Hematopoietic multipotent progenitor cell treated with erythropoietin and hydrocortisone succinate and interleukin-3 and kit ligand, for 4 days (in vitro differentiated cells): ENCODE results near the gene MR1.
"Not testable (repeated sequence)": the region's sequence is repeated elsewhere in the genome, so short reads cannot be mapped to it uniquely, and the experiment has no call there.

Source experiments
- DNase-seq: peaks from one replicate; pipeline ENCODE4 v3.0.0-alpha.2; 2015

MR1 gene

GRCh38 chr1:181033128-181033798, 520 bp upstream of the MR1 start:
- peak; percentile 76 for DNase-seq

DNA sequence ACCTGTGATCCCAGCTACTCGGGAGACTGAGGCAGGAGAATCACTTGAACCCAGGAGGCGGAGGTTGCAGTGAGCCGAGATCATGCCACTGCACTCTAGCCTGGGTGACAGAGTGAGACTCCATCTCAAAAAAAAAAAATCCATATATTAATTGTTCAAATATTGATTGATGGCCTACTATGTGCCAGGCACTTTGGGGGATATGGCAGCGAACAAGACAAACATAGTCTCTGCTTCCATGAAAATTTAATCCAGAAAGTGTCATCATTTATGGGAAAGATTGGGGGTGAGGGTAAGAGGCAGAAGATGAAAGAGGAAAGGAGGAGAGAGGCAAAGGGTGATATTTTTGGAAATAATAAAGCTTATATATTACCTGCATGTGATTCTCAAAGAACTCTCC, 1.4 kb downstream of the MR1 start:
- not testable (repeated sequence) for DNase-seq

DNA sequence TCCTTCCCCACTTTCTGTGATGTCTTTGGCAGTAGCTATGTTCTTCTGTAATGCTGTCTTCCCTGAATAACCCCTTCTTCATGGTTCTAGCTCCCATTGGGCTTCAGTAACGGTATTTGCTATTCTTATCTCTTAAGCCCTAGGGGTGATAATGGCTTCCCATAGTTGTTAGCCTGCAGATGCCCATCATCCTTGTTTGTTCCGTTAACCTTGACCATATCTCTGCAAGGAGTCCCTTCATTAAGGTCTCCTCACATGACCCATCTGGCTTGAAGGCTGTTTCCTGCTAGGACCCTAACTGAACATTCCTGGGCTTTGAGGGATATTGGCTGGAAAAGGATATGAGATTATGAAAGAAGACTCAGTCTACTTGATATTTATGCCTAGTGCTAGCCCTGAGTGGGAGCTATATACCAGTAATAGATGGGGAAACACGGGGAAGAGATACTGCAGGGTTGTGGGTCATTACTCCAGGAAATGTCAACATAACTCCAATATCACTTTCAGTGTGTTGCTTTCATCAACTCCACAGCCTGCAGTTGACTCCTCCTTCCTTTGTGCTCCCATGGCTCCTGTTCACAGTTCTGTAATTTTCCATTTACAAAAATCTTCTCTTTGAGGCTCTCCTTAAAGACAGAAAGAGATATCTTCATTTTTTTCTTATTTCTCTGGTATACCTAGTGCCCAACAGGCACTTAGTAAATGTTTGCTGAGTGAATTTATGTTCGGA, 2.5 kb downstream of the MR1 start:
- no peak for DNase-seq

DNA sequence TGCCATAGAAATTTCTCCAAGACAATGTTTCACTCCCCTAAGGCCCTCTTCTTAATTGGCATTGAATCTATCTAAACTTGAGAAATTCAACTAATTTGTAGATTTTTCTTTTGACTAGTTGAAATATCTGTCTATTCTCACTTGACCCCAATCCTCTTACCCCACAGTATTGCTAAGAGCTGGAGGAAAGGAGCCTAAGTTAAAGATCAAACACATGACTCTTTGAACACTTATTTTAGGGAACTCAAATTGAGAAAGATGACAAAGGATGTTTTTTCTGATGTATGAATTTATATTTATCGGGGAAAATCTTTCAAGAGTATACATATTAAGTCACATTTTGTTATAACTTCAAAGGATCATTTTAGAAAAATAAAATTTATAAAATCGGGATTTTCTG, 3.6 kb downstream of the MR1 start:
- no peak for DNase-seq

DNA sequence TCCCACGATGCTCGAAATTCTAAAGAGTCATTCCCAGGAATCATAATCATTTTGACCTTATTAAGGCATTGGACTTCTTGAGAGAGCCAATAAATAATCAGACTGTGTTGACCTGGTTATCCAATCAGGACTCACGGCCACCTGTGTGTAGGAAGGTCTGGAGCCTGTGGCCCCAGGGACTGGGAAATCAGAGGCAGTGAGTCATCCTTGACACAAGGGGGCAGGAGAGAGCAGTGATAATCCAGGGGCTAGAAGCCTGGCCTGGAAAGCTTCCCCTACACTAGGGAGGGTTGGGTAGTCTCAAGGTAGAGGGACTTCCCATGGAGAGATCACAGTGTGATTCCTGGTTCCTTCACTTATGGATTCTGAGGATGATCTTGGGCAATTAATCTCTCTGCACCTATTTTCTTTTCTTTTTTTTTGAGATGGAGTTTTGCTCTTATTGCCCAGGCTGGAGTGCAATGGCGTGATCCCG, 4.7 kb downstream of the MR1 start:
- DNase-seq = peak; percentile 84

GRCh38 chr1:181040284-181040865, 6.6 kb downstream of the MR1 start:
- DNase-seq = no peak

DNA sequence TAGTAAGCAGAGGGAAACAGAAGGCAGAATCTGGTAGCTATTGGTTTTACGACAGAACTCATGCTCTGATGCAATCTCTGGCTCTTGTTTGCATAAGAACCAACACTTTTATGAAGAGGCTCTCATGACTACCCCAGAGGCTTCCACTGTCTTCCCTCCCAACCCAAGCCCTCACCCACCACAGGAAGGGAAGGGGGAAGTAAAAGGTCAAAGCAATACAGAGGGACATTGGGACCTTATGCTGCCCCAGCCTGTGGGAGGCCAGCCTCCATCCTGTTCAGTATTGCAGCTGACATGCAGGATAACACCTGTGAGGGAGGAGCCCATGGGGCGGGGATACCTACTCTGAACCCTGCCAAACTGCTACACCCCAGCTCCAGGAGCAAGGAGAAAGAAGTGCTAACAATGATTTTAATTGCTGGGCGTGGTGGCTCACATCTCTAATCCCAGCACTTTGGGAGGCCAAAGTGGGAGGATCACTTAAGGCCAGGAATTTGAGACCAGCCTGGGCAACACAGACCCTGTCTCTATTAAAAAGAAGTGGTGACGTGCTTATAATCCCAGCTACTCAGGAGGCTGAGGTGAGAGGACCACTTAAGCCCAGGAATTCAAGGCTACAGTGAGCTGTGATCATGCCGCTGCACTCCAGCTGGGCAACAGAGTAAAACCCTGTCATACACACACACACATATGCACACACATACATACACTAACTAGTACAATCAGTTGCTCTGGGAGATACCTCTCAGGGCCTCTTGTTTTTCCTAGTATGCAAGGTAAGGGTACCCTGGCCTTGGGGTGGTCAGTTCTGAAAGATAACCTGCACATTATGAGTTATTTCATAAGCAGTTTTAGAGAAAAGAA, 9.5 kb downstream of the MR1 start:
- DNase-seq = peak; percentile 72

DNA sequence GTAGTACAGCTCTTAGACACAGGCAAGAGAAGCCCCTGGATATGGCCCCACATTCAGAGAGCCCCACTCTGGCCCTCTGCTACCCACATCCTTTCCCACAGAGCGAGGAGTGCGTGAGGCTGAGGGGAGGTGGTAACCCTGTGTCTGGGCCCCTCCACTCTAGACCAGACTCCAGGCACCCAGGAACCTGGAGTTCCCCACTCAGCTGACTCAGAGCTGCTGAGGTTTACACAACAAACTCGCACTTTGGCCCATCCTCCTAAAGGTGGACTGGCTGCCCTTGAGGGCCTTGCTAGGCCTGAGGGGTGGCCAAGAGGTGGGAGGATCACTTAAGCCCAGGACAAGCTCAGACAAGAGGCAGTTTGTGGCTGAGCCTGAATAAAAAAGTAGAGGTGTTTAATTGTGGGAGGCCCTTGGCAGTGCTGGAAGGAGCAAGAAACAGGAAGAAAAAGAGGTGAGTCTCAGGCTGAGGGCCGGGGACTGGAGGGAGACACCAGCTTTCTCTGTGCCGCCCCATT, 10.7 kb downstream of the MR1 start:
- no peak for DNase-seq

GRCh38 chr1:181045946-181046345, 12.2 kb downstream of the MR1 start:
- DNase-seq = not testable (repeated sequence)

GRCh38 chr1:181049378-181049777, 15.6 kb downstream of the MR1 start:
- DNase-seq = no peak

- DNase-seq = no peak
These were observed 17.1 kb downstream of the MR1 start for GRCh38 chr1:181050922-181051321.

DNA sequence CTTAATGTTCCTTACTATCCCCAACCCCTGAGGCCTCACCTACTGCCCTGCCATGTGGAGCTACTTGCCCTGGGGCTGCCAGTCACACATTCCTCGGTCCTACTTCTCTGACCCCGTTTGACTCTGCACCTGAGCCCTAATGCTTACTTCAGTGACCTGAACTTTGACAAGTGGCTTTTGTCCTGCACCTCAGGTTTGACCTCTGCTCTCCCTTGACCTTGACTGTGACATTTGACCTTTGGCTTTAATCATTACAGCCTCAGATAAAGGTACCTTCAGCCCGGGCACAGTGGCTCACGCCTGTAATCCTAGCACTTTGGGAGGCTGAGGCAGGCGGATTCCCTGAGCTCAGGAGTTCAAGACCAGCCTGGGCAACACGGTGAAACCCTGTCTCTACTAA, 22.8 kb downstream of the MR1 start:
- DNase-seq = no peak

DNA sequence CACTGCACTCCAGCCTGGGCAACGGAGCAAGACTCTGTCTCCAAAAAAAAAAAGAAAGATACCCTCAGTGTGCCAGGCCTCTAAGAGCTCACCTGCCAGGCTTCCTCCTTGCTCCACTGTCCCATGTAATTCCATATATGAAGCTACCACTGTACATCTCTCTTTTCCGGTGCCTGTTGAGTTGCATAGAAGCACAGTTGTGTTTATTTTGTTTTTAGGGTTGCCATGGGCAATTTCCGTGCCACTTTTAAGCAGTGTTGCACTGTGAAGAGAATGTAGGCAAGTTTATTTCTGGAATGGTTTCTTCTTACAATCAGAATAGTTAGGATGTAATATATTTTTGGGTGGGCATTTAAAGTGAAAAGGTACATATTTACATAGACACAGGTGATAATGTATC, 23.3 kb downstream of the MR1 start:
- DNase-seq = no peak

GRCh38 chr1:181059435-181059834, 25.7 kb downstream of the MR1 start:
- no peak for DNase-seq

GRCh38 chr1:181060066-181060465, 26.3 kb downstream of the MR1 start:
- DNase-seq = no peak

- DNase-seq = not testable (repeated sequence)
These were observed 27.2 kb downstream of the MR1 start for GRCh38 chr1:181060947-181061346.

- DNase-seq = no peak
These were observed 27.7 kb downstream of the MR1 start for GRCh38 chr1:181061487-181061886.

- DNase-seq = peak; percentile 38
These were observed 28.4 kb downstream of the MR1 start for GRCh38 chr1:181061891-181062835.

GRCh38 chr1:181062836-181063428, 29.1 kb downstream of the MR1 start:
- DNase-seq = peak; percentile 73

GRCh38 chr1:181064011-181064623, 30.3 kb downstream of the MR1 start:
- no peak for DNase-seq

GRCh38 chr1:181064702-181065101, 30.9 kb downstream of the MR1 start:
- no peak for DNase-seq
